ENCODE results near the gene MLPH.

Gene MLPH

GRCh38 chr2:237527766-237528165, 40.7 kb downstream of the MLPH start:
- no peak for DNase-seq

- DNase-seq: no peak
Measured at GRCh38 chr2:237529452-237530402, 42.7 kb downstream of the MLPH start.

GRCh38 chr2:237530472-237531433, 43.7 kb downstream of the MLPH start:
- DNase-seq: no peak

- no peak for DNase-seq
Measured at GRCh38 chr2:237532160-237532559, 45.1 kb downstream of the MLPH start.

- DNase-seq: no peak
Measured at GRCh38 chr2:237533668-237534161, 46.7 kb downstream of the MLPH start.

GRCh38 chr2:237534380-237534779, 47.3 kb downstream of the MLPH start:
- no peak for DNase-seq

- DNase-seq: no peak
Measured at GRCh38 chr2:237535385-237536082, 48.5 kb downstream of the MLPH start.

- no peak for DNase-seq
Measured at GRCh38 chr2:237536083-237536415, 49.0 kb downstream of the MLPH start.

GRCh38 chr2:237536617-237537016, 49.6 kb downstream of the MLPH start:
- DNase-seq: no peak

GRCh38 chr2:237538001-237538720, 51.1 kb downstream of the MLPH start:
- no peak for DNase-seq

- no peak for DNase-seq
Measured at GRCh38 chr2:237538901-237539300, 51.9 kb downstream of the MLPH start.

GRCh38 chr2:237539681-237540080, 52.6 kb downstream of the MLPH start:
- no peak for DNase-seq

- no peak for DNase-seq
Measured at GRCh38 chr2:237540223-237540775, 53.2 kb downstream of the MLPH start.

- peak; percentile 4 for DNase-seq
Measured at GRCh38 chr2:237540823-237541222, 53.8 kb downstream of the MLPH start.

- DNase-seq: no peak
Measured at GRCh38 chr2:237541243-237541642, 54.2 kb downstream of the MLPH start.

GRCh38 chr2:237542001-237542704, 55.1 kb downstream of the MLPH start:
- no peak for DNase-seq

- DNase-seq: no peak
Measured at GRCh38 chr2:237546040-237546875, 59.2 kb downstream of the MLPH start.

GRCh38 chr2:237546876-237547395, 59.9 kb downstream of the MLPH start:
- DNase-seq: no peak

GRCh38 chr2:237547841-237548416, 60.9 kb downstream of the MLPH start:
- DNase-seq: no peak

- DNase-seq: no peak
Measured at GRCh38 chr2:237549216-237549615, 62.2 kb downstream of the MLPH start.

Data from NCI-H2171 (cell line).